Bronchial epithelial cell (primary cell): ENCODE data around the gene BOK. TPM values are rescaled to one million over a fixed set of nuclear protein-coding genes. Genes with fewer than 3 reads are reported as not detected.
"Not testable (repeated sequence)": the region's sequence is repeated elsewhere in the genome, so short reads cannot be mapped to it uniquely, and the experiment has no call there.

Experiments used
- DNase-seq: peaks from one replicate; pipeline ENCODE4 v3.0.0-alpha.2; 2010; ENCODE audit warnings: low read depth
- FAIRE-seq: peaks from 2 replicates; lab custom pipeline; 2011; peaks lifted over from hg19 to GRCh38; lab: Jason Lieb, UNC
- H3K27me3 ChIP-seq: 2 replicates; pipeline ENCODE4 v1.5.1; 2011; ENCODE audit warnings: low read length; ENCODE audit not compliant: control insufficient read depth, insufficient read depth
- H3K36me3 ChIP-seq: 2 replicates; pipeline ENCODE4 v1.5.1; 2011; ENCODE audit warnings: low read length; ENCODE audit not compliant: control insufficient read depth, insufficient read depth
- H3K4me3 ChIP-seq: 2 replicates; pipeline ENCODE4 v1.5.1; 2011; ENCODE audit warnings: mild to moderate bottlenecking, low read depth, low read length, control low read depth
- total RNA-seq: library from RNA; depleted of rRNA; stranded (reverse); fragments of >200 nt; gene quantifications from 2 replicates; pipeline ENCODE4 v1.2.1, GENCODE V29; 2014
- TF ChIP-seq, protein P1 (sequence below): IDR thresholded peaks from 2 replicates; pipeline ENCODE4 v1.5.1; 2011; ENCODE audit warnings: mild to moderate bottlenecking, moderate library complexity, low read length, control low read depth, inconsistent platforms; ENCODE audit not compliant: insufficient read depth, severe bottlenecking

BOK gene
- total RNA-seq, 1 donor from 2014 or later, result 19.5 TPM

GRCh38 chr2:241563031-241563507, 4.5 kb downstream of the BOK start:
- no peak overlapping the region for H3K4me3 ChIP-seq
- FAIRE-seq (no peak), DNase-seq (no peak)
- H3K27me3 ChIP-seq, result no peaks in the 10 kb centered on the region
- H3K36me3 ChIP-seq, result peaks cover 22% of the 10 kb centered on the region
- TF ChIP-seq, protein P1, sequence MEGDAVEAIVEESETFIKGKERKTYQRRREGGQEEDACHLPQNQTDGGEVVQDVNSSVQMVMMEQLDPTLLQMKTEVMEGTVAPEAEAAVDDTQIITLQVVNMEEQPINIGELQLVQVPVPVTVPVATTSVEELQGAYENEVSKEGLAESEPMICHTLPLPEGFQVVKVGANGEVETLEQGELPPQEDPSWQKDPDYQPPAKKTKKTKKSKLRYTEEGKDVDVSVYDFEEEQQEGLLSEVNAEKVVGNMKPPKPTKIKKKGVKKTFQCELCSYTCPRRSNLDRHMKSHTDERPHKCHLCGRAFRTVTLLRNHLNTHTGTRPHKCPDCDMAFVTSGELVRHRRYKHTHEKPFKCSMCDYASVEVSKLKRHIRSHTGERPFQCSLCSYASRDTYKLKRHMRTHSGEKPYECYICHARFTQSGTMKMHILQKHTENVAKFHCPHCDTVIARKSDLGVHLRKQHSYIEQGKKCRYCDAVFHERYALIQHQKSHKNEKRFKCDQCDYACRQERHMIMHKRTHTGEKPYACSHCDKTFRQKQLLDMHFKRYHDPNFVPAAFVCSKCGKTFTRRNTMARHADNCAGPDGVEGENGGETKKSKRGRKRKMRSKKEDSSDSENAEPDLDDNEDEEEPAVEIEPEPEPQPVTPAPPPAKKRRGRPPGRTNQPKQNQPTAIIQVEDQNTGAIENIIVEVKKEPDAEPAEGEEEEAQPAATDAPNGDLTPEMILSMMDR, result no peak

- Histone ChIP-seq H3K36me3 (peaks cover 22% of the 10 kb centered on the region), H3K27me3 (no peaks in the 10 kb centered on the region), H3K4me3 (no peak overlapping the region)
- TF ChIP-seq, protein P1, result no peak
- no peak for DNase-seq
- FAIRE-seq, result no peak
These were observed 5.0 kb downstream of the BOK start for GRCh38 chr2:241563571-241563980.

DNA sequence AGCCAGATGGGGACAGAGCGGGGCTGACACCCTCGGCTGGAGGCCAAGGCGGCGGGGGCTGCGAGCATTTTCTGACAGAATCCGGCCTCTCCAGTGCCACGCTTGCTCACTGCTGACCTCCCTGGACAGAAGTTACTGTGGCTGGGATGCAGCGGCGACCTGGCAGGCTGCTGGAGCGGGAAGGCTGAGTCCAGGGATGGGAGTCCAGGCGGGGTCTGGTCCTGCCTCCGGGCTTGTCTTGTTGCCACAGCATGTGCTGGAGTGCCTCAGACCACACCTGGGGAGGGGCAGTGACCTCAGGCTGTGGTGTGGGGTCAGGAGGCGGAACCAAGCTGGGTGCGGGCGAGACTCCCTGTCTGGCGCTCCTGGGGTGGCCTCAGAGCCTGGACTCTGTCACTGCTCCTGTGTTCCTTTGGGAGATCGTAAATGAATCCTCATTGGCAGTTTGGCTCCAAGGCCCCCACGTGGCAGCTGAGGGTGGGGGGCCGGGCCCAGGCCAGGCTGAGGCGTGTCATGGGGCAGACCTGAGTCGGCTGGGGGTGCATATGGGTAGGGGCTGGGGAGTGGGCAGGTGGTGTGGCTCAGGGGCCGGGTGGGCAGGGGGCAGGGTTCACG, 5.5 kb downstream of the BOK start:
- FAIRE-seq, result no peak

DNA sequence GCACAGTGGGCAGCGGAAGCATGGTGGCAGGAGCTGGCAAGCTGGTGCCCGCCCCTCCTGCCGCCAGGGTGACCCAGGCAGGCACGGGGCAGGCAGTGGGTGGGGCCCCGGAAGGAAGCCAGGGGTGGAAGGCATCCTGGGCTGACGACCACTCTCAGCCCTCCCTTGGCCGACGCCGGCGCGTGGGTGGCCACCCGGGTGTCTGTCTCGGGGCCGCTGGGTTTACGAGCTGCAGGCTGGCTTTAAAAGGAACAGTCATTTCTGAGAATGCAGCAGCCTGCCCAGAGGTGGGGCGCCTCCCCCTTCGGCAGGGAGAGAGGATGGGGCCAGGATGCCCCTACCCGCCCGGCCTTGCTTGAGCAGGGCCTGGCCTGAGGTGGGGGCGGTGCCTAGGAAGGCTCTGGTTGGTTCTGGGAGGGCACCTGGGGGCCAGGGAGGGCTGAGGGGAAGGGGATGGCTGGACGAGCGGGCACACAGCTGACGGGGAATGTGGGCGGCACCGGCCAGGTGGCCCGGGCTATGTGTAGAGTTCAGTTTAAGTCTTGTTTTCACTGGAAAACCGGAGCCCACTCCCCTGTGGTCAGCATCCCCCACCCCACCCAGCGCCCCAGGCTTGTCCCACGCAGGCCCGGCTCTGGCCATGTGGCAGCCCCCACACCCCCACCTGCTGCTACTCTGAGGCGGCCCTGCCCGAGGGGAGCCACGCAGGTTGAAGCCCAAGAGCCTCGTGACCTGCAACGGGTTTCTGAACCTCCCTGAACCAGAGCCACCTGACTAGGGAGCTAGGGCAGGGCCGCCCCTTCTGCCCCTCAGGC, 6.3 kb downstream of the BOK start:
- Histone ChIP-seq H3K36me3 (peaks cover 26% of the 10 kb centered on the region), H3K4me3 (no peak overlapping the region), H3K27me3 (no peaks in the 10 kb centered on the region)
- TF ChIP-seq, protein P1, result no peak
- no peak for DNase-seq
- FAIRE-seq, result no peak

More for the DNA sequence above, 5.5 kb downstream of the BOK start:
- no peak for DNase-seq
- Histone ChIP-seq H3K4me3 (no peak overlapping the region), H3K27me3 (no peaks in the 10 kb centered on the region), H3K36me3 (peaks cover 25% of the 10 kb centered on the region)
- TF ChIP-seq, protein P1, result no peak

GRCh38 chr2:241565411-241565810, 6.9 kb downstream of the BOK start:
- FAIRE-seq, result no peak
- peaks cover 28% of the 10 kb centered on the region for H3K36me3 ChIP-seq
- TF ChIP-seq, protein P1, result no peak

GRCh38 chr2:241566021-241566420, 7.5 kb downstream of the BOK start:
- not testable (repeated sequence) for DNase-seq

More at GRCh38 chr2:241565411-241565810, 6.9 kb downstream of the BOK start:
- Histone ChIP-seq H3K27me3 (no peaks in the 10 kb centered on the region), H3K4me3 (no peak overlapping the region)
- no peak for DNase-seq

More at GRCh38 chr2:241566021-241566420, 7.5 kb downstream of the BOK start:
- H3K36me3 ChIP-seq, result peaks cover 28% of the 10 kb centered on the region
- not testable (repeated sequence) for H3K4me3 ChIP-seq, H3K27me3 ChIP-seq, FAIRE-seq
